Measurements from ENCODE around the gene FAM20B. TPM values are rescaled to one million over a fixed set of nuclear protein-coding genes. Genes with fewer than 3 reads are reported as not detected.

Gene FAM20B
- total and polyA plus RNA-seq, 2 of the 13 experiments (the other 11 are each of a cell fraction or from before 2014, with no cell fraction given): 13.8 to 26.9 TPM

- TF ChIP-seq PATZ1 (CRISPR knock-in tag; IDR thresholded peaks at IDR 0.05): no peak; the same call in 1 of the 2 replicates
- TF ChIP-seq AGO1 (IDR thresholded peaks at IDR 0.05; ENCODE audit: low read depth, low read length, poor library complexity, severe bottlenecking): peak; percentile 55
- peak; percentile 55; the same call in 1 of the 2 replicates for TF ChIP-seq ZNF230 (CRISPR knock-in tag; IDR thresholded peaks at IDR 0.05)
- TF ChIP-seq CEBPG (CRISPR knock-in tag; IDR thresholded peaks at IDR 0.05): no peak
- TF ChIP-seq ONECUT2 (CRISPR knock-in tag; IDR thresholded peaks at IDR 0.05): 0 out of 2 replicates have a peak, but pooled peaks have one; percentile 32
- peak in 1 of 2 experiments; percentile 60; a peak in 1 of 4 replicates for TF ChIP-seq HMGXB4 (CRISPR knock-in tag; IDR thresholded peaks at IDR 0.05; ENCODE audit: borderline replicate concordance in 1 of 2, low read depth in 1 of 2)
- TF ChIP-seq ZBTB44 (CRISPR knock-in tag; IDR thresholded peaks at IDR 0.05): no peak
- peak; percentile 40; the same call in 1 of the 2 replicates for TF ChIP-seq ZNF580 (CRISPR knock-in tag; IDR thresholded peaks at IDR 0.05; ENCODE audit: borderline replicate concordance, low read depth)
- peak; percentile 22; the same call in 1 of the 2 replicates for TF ChIP-seq ZNF33B (CRISPR knock-in tag; IDR thresholded peaks at IDR 0.05)
- 0 out of 2 replicates have a peak, but pooled peaks have one; percentile 35 for TF ChIP-seq GPN1 (CRISPR knock-in tag; IDR thresholded peaks at IDR 0.05; ENCODE audit: borderline replicate concordance)
- TF ChIP-seq NCOR1 (IDR thresholded peaks at IDR 0.05; ENCODE audit: borderline replicate concordance, low read length): 0 out of 2 replicates have a peak, but pooled peaks have one; percentile 26
- TF ChIP-seq SIX1 (CRISPR knock-in tag; IDR thresholded peaks at IDR 0.05; ENCODE audit: borderline replicate concordance): peak; percentile 62; the same call in 1 of the 2 replicates
- TF ChIP-seq ZNF7 (CRISPR knock-in tag; IDR thresholded peaks at IDR 0.05): no peak
- peak; percentile 52; the same call in 1 of the 2 replicates for TF ChIP-seq CBFB (CRISPR knock-in tag; IDR thresholded peaks at IDR 0.05)
- 0 out of 2 replicates have a peak, but pooled peaks have one; percentile 39 for TF ChIP-seq ZSCAN12 (CRISPR knock-in tag; IDR thresholded peaks at IDR 0.05)
- TF ChIP-seq TEF (CRISPR knock-in tag; IDR thresholded peaks at IDR 0.05): 0 out of 2 replicates have a peak, but pooled peaks have one; percentile 8
- TF ChIP-seq ZNF501 (CRISPR knock-in tag; IDR thresholded peaks at IDR 0.05): peak; percentile 76
- peak; percentile 84; the same call in 1 of the 2 replicates for TF ChIP-seq XBP1 (CRISPR knock-in tag; IDR thresholded peaks at IDR 0.05)
- TF ChIP-seq KDM5B (CRISPR knock-in tag; IDR thresholded peaks at IDR 0.05; ENCODE audit: borderline replicate concordance): peak; percentile 73
- TF ChIP-seq MNT (IDR thresholded peaks at IDR 0.05): peak; percentile 32
- no peak; the same call in 1 of the 2 replicates for TF ChIP-seq ZSCAN21 (CRISPR knock-in tag; IDR thresholded peaks at IDR 0.05; ENCODE audit: borderline replicate concordance)
Measured at GRCh38 chr1:179081687-179082332, 56.1 kb downstream of the FAM20B start, which contains the start of gene TOR3A (continued).
